Fibroblast of lung (primary cell): ENCODE results near the gene AFG3L2. TPM values are rescaled to one million over a fixed set of nuclear protein-coding genes. Genes with fewer than 3 reads are reported as not detected.

Experiments used
- DNase-seq, 2 donors: peaks; one replicate each; pipeline versions ENCODE4 v3.0.0 to v3.0.0-alpha.2; 2010; ENCODE audit warnings: low read depth in 2 of 2
- H2AFZ ChIP-seq: 2 replicates; pipeline ENCODE4 v1.5.1; 2012; ENCODE audit warnings: low read length, control low read depth, inconsistent platforms
- H3K27ac ChIP-seq: 2 replicates; pipeline ENCODE4 v1.5.1; 2011; ENCODE audit warnings: low read length, control low read depth; ENCODE audit not compliant: insufficient read depth
- H3K27me3 ChIP-seq: 2 replicates; pipeline ENCODE4 v1.5.1; 2011; ENCODE audit warnings: mild to moderate bottlenecking, low read length; ENCODE audit not compliant: control insufficient read depth, insufficient read depth
- H3K36me3 ChIP-seq: 2 replicates; pipeline ENCODE4 v1.5.1; 2011; ENCODE audit warnings: low read length; ENCODE audit not compliant: control insufficient read depth, insufficient read depth
- H3K4me1 ChIP-seq: 2 replicates; pipeline ENCODE4 v1.5.1; 2011; ENCODE audit warnings: low read length; ENCODE audit not compliant: control insufficient read depth, insufficient read depth; ENCODE audit errors: extremely low read depth
- H3K4me2 ChIP-seq: 2 replicates; pipeline ENCODE4 v1.5.1; 2011; ENCODE audit warnings: low read length, control low read depth; ENCODE audit not compliant: insufficient read depth; ENCODE audit errors: extremely low read depth
- H3K4me3 ChIP-seq, 4 experiments: fragments of 200-600 bp in 1 of 4; sonication (generic) in 1 of 4; replicated peaks in 1 of 4; 2 replicates each; pipeline ENCODE4 v1.5.1; 2011 to 2016; ENCODE audit warnings: low read length in 4 of 4, low read depth in 3 of 4, mild to moderate bottlenecking in 3 of 4, control low read depth in 2 of 4, inconsistent platforms in 1 of 4, mixed read lengths in 1 of 4; ENCODE audit not compliant: insufficient read depth in 1 of 4; ENCODE audit errors: control extremely low read depth in 1 of 4
- H3K79me2 ChIP-seq: 2 replicates; pipeline ENCODE4 v1.5.1; 2012; ENCODE audit warnings: mild to moderate bottlenecking, low read length, inconsistent platforms; ENCODE audit not compliant: control insufficient read depth, insufficient read depth
- H3K9ac ChIP-seq: 2 replicates; pipeline ENCODE4 v1.5.1; 2011; ENCODE audit warnings: mild to moderate bottlenecking, low read length, control low read depth; ENCODE audit not compliant: insufficient read depth
- H3K9me3 ChIP-seq: 2 replicates; pipeline ENCODE4 v1.5.1; 2012; ENCODE audit warnings: low read depth, low read length; ENCODE audit not compliant: control insufficient read depth, insufficient read depth
- H4K20me1 ChIP-seq: 2 replicates; pipeline ENCODE4 v1.5.1; 2011; ENCODE audit warnings: low read length; ENCODE audit not compliant: control insufficient read depth, insufficient read depth; ENCODE audit errors: extremely low read depth
- EZH2 ChIP-seq: IDR thresholded peaks from 2 replicates; pipeline ENCODE4 v1.5.1; 2012; ENCODE audit warnings: low read length, control low read depth, mild to moderate bottlenecking; ENCODE audit errors: missing control alignments
- polyA plus RNA-seq, 2 donors: library from polyadenylated mRNA; depleted of rRNA in 1 of 2; stranded (reverse) in 1 of 2; unstranded in 1 of 2; fragments of >200 nt; gene quantifications; 2 replicates each; pipeline ENCODE4 v1.2.1, GENCODE V29; 2011 to 2012; ENCODE audit warnings: missing spikeins in 1 of 2
- total RNA-seq: library from RNA; depleted of rRNA; stranded (reverse); fragments of >200 nt; gene quantifications from 2 replicates; pipeline ENCODE4 v1.2.1, GENCODE V29; 2014
- TF ChIP-seq, protein P1 (sequence below), 2 donors: IDR thresholded peaks in 1 of 2; conservative IDR thresholded peaks in 1 of 2; 1 replicate in 1 of 2; 2 replicates in 1 of 2; pipeline ENCODE4 v1.5.1; 2011 to 2012; ENCODE audit warnings: low read length in 2 of 2, control low read depth in 1 of 2, inconsistent platforms in 1 of 2, low read depth in 1 of 2, mild to moderate bottlenecking in 1 of 2

AFG3L2 gene
- total and polyA plus RNA-seq, 2 donors (not counting 1 experiment from before 2014, with no cell fraction given) = 38.3 to 41.0 TPM

DNA sequence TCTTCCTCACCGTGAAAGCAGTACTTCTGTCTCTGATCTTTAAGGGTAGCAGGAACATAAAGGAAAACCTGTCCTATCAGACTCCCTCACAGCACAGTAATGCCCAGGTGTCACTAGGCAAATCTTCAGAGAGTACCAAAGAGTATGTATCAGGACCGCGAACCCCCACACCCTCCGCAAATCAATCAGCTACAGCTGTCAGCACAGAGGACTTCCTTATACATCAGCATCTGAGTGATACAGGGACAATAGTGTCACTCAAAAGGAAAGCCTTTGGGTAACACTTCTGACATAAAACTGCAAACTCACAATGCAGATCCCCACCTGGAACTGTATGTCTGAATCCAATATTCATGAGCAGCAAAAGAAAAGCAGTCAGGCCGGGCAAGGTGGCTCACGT, 2.6 kb downstream of the AFG3L2 start:
- no peaks in the 10 kb centered on the region for H3K27me3 ChIP-seq
- H4K20me1 ChIP-seq = no peaks in the 10 kb centered on the region
- DNase-seq = no peak
- TF ChIP-seq EZH2 = no peak
- TF ChIP-seq, protein P1, sequence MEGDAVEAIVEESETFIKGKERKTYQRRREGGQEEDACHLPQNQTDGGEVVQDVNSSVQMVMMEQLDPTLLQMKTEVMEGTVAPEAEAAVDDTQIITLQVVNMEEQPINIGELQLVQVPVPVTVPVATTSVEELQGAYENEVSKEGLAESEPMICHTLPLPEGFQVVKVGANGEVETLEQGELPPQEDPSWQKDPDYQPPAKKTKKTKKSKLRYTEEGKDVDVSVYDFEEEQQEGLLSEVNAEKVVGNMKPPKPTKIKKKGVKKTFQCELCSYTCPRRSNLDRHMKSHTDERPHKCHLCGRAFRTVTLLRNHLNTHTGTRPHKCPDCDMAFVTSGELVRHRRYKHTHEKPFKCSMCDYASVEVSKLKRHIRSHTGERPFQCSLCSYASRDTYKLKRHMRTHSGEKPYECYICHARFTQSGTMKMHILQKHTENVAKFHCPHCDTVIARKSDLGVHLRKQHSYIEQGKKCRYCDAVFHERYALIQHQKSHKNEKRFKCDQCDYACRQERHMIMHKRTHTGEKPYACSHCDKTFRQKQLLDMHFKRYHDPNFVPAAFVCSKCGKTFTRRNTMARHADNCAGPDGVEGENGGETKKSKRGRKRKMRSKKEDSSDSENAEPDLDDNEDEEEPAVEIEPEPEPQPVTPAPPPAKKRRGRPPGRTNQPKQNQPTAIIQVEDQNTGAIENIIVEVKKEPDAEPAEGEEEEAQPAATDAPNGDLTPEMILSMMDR (conservative IDR thresholded peaks at IDR 0.05 in 1 of 2, IDR thresholded peaks at IDR 0.05 in 1 of 2; ENCODE audit: low read depth in 1 of 2, low read length in 2 of 2) = no peak
- H3K79me2 ChIP-seq = peaks cover 53% of the 10 kb centered on the region
- H2AFZ ChIP-seq = no peak overlapping the region
- no peak overlapping the region for H3K27ac ChIP-seq
- H3K4me3 ChIP-seq = no peak overlapping the region
- H3K4me1 ChIP-seq = no peaks in the 10 kb centered on the region
- no peak overlapping the region for H3K9ac ChIP-seq
- H3K36me3 ChIP-seq = no peaks in the 10 kb centered on the region
- H3K4me2 ChIP-seq = no peak overlapping the region
- H3K9me3 ChIP-seq = no peaks in the 10 kb centered on the region

DNA sequence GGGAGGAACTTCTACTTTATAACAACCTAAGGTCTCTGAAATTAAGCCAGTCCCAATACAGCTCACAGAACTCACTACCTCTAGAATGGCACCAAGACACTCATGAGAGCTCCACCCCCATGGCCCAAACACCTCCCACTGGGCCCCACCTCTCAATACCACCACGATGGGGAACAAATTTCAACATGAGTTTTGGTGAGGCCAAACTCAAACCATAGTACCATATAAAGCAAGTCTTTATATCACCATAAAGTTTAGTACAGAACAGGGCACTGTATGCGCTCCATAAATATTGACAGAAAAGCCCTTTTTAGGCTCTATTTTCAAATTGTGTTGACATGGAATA, 3.3 kb downstream of the AFG3L2 start:
- no peak overlapping the region for H3K4me2 ChIP-seq
- peaks cover 58% of the 10 kb centered on the region for H3K79me2 ChIP-seq
- H4K20me1 ChIP-seq = no peaks in the 10 kb centered on the region
- no peaks in the 10 kb centered on the region for H3K27me3 ChIP-seq
- H3K9me3 ChIP-seq = no peaks in the 10 kb centered on the region
- H3K4me3 ChIP-seq = no peak overlapping the region
- H3K4me1 ChIP-seq = no peaks in the 10 kb centered on the region
- DNase-seq = no peak
- H3K9ac ChIP-seq = no peak overlapping the region
- H3K36me3 ChIP-seq = peaks cover under 1% of the 10 kb centered on the region
- TF ChIP-seq, protein P1 (conservative IDR thresholded peaks at IDR 0.05 in 1 of 2, IDR thresholded peaks at IDR 0.05 in 1 of 2; ENCODE audit: low read depth in 1 of 2, low read length in 2 of 2) = no peak
- no peak for TF ChIP-seq EZH2
- no peak overlapping the region for H3K27ac ChIP-seq
- H2AFZ ChIP-seq = no peak overlapping the region

DNA sequence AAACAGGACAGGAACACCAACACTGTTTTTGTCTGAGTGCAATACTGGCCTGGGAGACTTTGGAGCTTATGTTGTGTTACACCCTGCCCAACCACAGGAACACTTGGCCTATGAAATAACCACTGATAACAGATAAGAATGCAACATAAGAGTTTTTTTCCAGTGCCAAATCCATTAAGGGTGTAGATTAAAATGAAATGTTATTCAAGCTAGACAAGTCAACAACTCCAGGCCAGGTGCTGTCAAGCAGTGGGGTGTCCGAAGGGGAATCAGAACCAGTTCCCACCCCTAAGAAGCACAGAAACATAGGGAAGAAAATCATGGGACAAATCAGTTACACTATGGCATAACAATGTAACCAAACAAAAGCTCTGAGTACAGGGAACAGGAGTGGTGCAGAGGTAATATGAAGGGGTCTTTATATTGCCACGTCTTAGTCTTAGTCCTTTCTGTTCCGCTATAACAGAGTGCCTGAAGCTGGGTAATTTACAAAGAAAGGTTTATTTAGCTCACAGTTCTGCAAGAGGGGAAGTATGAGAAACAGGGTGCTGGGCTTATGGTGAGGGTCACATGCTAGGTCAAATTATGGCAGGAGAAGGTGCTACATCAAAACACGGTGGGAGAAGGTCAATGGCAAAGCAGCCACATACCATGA, 3.8 kb downstream of the AFG3L2 start:
- Histone ChIP-seq H4K20me1 (no peaks in the 10 kb centered on the region), H3K4me1 (no peaks in the 10 kb centered on the region), H3K4me3 (no peak overlapping the region), H3K27me3 (no peaks in the 10 kb centered on the region), H3K9me3 (no peaks in the 10 kb centered on the region), H3K27ac (no peak overlapping the region), H2AFZ (no peak overlapping the region), H3K9ac (no peak overlapping the region), H3K79me2 (peaks cover 58% of the 10 kb centered on the region), H3K36me3 (peaks cover 1% of the 10 kb centered on the region), H3K4me2 (no peak overlapping the region)
- TF ChIP-seq, protein P1 (conservative IDR thresholded peaks at IDR 0.05 in 1 of 2, IDR thresholded peaks at IDR 0.05 in 1 of 2; ENCODE audit: low read depth in 1 of 2, low read length in 2 of 2) = no peak
- TF ChIP-seq EZH2 = no peak
- DNase-seq = peak; percentile 14 to 64
